ENCODE measurements around the gene MDM2. TPM values are rescaled to one million over a fixed set of nuclear protein-coding genes. Genes with fewer than 3 reads are reported as not detected.

The MDM2 gene
- total and polyA plus RNA-seq, 2 donors (not counting 1 experiment from before 2014, with no cell fraction given) = 6.1 to 78.7 TPM

DNA sequence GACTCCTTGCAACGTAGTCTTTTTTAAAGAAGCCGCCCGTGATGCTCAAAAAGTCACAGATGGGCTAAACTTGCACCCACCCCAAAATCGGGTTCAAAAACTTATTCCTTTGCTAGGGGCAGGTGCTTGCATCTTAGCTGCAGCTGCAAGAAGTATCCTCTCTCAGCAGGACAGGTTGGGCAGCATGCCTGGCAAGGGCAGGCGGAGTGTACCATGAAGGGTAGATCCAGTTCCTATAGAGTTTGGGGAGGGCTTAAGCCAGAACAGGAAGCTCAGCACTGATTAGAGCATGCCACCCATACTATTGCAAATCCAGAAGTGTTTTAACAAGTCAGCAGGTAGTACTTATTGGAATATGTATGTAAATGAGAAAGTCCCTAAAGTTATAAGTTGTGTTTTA is 76.3 kb downstream of the MDM2 start:
- no peaks in the 10 kb centered on the region for H3K9me3 ChIP-seq (ENCODE audit: control extremely low read depth in 1 of 3, control insufficient read depth in 2 of 3, insufficient read depth in 1 of 3, low read length in 2 of 3)
- H3K4me1 Mint-ChIP-seq = peaks cover 4% of the 10 kb centered on the region
- H3K36me3 ChIP-seq (replicated peaks in 1 of 2; ENCODE audit: control extremely low read depth in 1 of 2, control insufficient read depth in 1 of 2, extremely low read depth in 1 of 2, insufficient read depth in 2 of 2, low read length in 1 of 2) = no peaks in the 10 kb centered on the region
- no peak overlapping the region for H3K4me3 Mint-ChIP-seq
- intact Hi-C loops (cut with micrococcal nuclease) = no loop called here
- DNase-seq (no peak), ATAC-seq (ENCODE audit: low read depth) (no peak)
- H3K27me3 ChIP-seq (replicated peaks in 1 of 4; ENCODE audit: control extremely low read depth in 1 of 4, control insufficient read depth in 3 of 4, insufficient read depth in 4 of 4, low read length in 3 of 4) = no peaks in the 10 kb centered on the region
- H3K27me3 Mint-ChIP-seq = no peaks in the 10 kb centered on the region
- H3K4me1 ChIP-seq (ENCODE audit: control insufficient read depth in 2 of 2, insufficient read depth in 2 of 2, low read length in 2 of 2) = no peaks in the 10 kb centered on the region
- POLR2A ChIA-PET = no interaction called here
- H3K9me3 Mint-ChIP-seq (ENCODE audit: insufficient read depth) = no peaks in the 10 kb centered on the region
- H3K27ac ChIP-seq (ENCODE audit: low read length in 2 of 2) = no peak overlapping the region
- TF ChIP-seq, protein P1, sequence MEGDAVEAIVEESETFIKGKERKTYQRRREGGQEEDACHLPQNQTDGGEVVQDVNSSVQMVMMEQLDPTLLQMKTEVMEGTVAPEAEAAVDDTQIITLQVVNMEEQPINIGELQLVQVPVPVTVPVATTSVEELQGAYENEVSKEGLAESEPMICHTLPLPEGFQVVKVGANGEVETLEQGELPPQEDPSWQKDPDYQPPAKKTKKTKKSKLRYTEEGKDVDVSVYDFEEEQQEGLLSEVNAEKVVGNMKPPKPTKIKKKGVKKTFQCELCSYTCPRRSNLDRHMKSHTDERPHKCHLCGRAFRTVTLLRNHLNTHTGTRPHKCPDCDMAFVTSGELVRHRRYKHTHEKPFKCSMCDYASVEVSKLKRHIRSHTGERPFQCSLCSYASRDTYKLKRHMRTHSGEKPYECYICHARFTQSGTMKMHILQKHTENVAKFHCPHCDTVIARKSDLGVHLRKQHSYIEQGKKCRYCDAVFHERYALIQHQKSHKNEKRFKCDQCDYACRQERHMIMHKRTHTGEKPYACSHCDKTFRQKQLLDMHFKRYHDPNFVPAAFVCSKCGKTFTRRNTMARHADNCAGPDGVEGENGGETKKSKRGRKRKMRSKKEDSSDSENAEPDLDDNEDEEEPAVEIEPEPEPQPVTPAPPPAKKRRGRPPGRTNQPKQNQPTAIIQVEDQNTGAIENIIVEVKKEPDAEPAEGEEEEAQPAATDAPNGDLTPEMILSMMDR (IDR thresholded peaks at IDR 0.05) = no peak
- no peak for TF ChIP-seq EZH2 (IDR thresholded peaks at IDR 0.05; ENCODE audit: borderline replicate concordance, insufficient read depth, low read depth, low read length, poor library complexity, severe bottlenecking)
- H4K20me1 ChIP-seq (ENCODE audit: control insufficient read depth, insufficient read depth, low read length, poor library complexity, severe bottlenecking) = no peaks in the 10 kb centered on the region
- H3K27ac Mint-ChIP-seq = no peak overlapping the region
- CTCF ChIA-PET = interaction anchor here (0.5 to 0.7 kb wide), 2 partner anchors 15 to 1515 kb away, joined by 3 read pairs; no protein-coding TSS in a partner anchor
- H3K9ac ChIP-seq (ENCODE audit: low read length) = no peak overlapping the region
- H3K4me2 ChIP-seq (replicated peaks; ENCODE audit: low read depth, low read length, poor library complexity, severe bottlenecking) = no peak overlapping the region
- no peak overlapping the region for H2AFZ ChIP-seq (ENCODE audit: insufficient read depth, low read depth, low read length, poor library complexity, severe bottlenecking)
- WGBS (ENCODE audit: insufficient coverage) = 98% methylated on average over 5 of the region's 5 CpGs
- H3K4me3 ChIP-seq (ENCODE audit: control extremely low read depth in 1 of 5, extremely low read depth in 1 of 5, insufficient read depth in 1 of 5, low read depth in 2 of 5, low read length in 4 of 5) = no peak overlapping the region
- H3K79me2 ChIP-seq (ENCODE audit: control insufficient read depth, insufficient read depth, low read length) = no peaks in the 10 kb centered on the region

DNA sequence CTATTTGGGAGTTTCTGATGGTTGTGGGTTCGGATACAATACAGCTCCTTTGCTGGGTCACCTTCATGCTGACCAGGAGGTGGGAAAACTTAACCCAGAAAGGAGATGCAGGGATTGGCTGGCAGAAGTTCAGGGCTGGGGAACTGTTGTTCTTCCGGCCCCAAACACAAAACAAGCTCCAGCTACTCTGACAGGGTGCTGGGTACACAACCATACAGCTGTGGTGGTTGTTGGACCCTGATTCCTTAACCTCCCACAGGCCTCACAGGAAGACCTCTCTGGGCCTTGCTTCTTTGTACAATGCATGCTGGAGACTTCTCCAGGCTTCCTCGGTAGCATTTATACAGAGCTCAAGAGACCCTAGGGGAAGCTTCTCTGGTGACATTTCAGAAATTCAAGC is 77.4 kb downstream of the MDM2 start:
- CTCF ChIA-PET = no interaction called here
- TF ChIP-seq, protein P1 (IDR thresholded peaks at IDR 0.05) = no peak
- intact Hi-C loops (cut with micrococcal nuclease) = no loop called here

More for the DNA sequence above, 77.4 kb downstream of the MDM2 start:
- Histone ChIP-seq H3K36me3 (replicated peaks in 1 of 2; ENCODE audit: control extremely low read depth in 1 of 2, control insufficient read depth in 1 of 2, extremely low read depth in 1 of 2, insufficient read depth in 2 of 2, low read length in 1 of 2) (no peaks in the 10 kb centered on the region), H3K27me3 (replicated peaks in 1 of 4; ENCODE audit: control extremely low read depth in 1 of 4, control insufficient read depth in 3 of 4, insufficient read depth in 4 of 4, low read length in 3 of 4) (no peaks in the 10 kb centered on the region), H3K4me2 (replicated peaks; ENCODE audit: low read depth, low read length, poor library complexity, severe bottlenecking) (no peak overlapping the region), H3K9ac (ENCODE audit: low read length) (no peak overlapping the region), H3K4me3 (ENCODE audit: control extremely low read depth in 1 of 5, extremely low read depth in 1 of 5, insufficient read depth in 1 of 5, low read depth in 2 of 5, low read length in 4 of 5) (no peak overlapping the region), H3K9me3 (ENCODE audit: control extremely low read depth in 1 of 3, control insufficient read depth in 2 of 3, insufficient read depth in 1 of 3, low read length in 2 of 3) (no peaks in the 10 kb centered on the region), H3K27ac (ENCODE audit: low read length in 2 of 2) (no peak overlapping the region), H3K4me1 (ENCODE audit: control insufficient read depth in 2 of 2, insufficient read depth in 2 of 2, low read length in 2 of 2) (peaks cover 10 to 11% of the 10 kb centered on the region in 2 donors), H3K79me2 (ENCODE audit: control insufficient read depth, insufficient read depth, low read length) (peaks cover 2% of the 10 kb centered on the region), H2AFZ (ENCODE audit: insufficient read depth, low read depth, low read length, poor library complexity, severe bottlenecking) (no peak overlapping the region), H4K20me1 (ENCODE audit: control insufficient read depth, insufficient read depth, low read length, poor library complexity, severe bottlenecking) (no peaks in the 10 kb centered on the region)
- Mint-ChIP-seq H3K4me1 (peaks cover 11% of the 10 kb centered on the region), H3K27me3 (no peaks in the 10 kb centered on the region), H3K27ac (no peak overlapping the region), H3K4me3 (no peak overlapping the region), H3K9me3 (ENCODE audit: insufficient read depth) (no peaks in the 10 kb centered on the region)
- ATAC-seq (ENCODE audit: low read depth) (no peak), DNase-seq (no peak)
- POLR2A ChIA-PET = no interaction called here
- 69% methylated on average over 2 of the region's 3 CpGs for WGBS (ENCODE audit: insufficient coverage)
